Gastroesophageal sphincter (tissue), 3 donors: ENCODE results near the gene KRT71.

Source experiments
- EP300 ChIP-seq: sonication (generic); formaldehyde crosslinking; IDR thresholded peaks from one replicate; pipeline ENCODE4 v1.6.1; 2017; ENCODE audit warnings: antibody characterized with exemption, mild to moderate bottlenecking
- POLR2AphosphoS5 ChIP-seq: sonication (generic); formaldehyde crosslinking; IDR thresholded peaks from one replicate; pipeline ENCODE4 v1.6.1; 2017; ENCODE audit warnings: antibody characterized with exemption
- TF ChIP-seq, protein P1 (sequence below), 4 experiments: fragments of 200-600 bp in 2 of 4; fragments of 450-650 bp in 2 of 4; sonication (generic) in 1 of 4; IDR thresholded peaks; one replicate each; pipeline ENCODE4 v1.5.1; 2017 to 2019; ENCODE audit warnings: antibody characterized with exemption in 4 of 4, mild to moderate bottlenecking in 2 of 4, moderate library complexity in 2 of 4

DNA sequence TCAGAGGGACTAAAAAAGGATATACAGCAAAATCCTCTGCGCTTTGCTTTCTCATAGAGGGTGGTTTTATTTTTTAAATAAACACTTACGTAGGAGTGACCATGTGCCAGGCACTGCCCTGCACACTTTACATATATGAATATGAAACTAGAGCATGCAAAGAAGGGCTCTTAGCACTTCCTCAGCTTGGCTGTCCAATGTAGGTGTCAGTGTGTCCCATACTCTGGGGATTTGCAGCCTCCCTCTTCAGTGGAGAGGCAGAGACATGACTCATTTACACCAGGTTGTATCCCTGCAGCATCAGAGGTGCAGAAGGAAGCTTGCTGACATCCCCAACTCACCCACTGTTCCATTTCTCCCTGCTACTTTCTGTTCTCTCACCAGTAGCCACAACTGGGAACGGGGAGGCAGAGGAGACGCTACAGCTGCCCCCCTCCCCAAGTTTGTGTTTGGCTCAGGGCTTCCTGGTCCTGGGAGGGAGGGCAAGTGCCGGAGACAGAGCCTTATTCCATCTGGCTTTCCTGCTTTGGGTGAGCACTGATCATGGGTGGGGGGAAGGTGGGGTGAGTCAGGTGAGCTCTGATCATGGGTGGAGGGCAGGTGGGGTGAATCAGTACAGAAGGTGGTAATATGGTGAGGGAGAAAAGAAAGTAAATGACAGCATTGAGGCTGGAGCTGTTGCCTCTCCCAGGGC is 27.9 kb downstream of the KRT71 start:
- TF ChIP-seq, protein P1, sequence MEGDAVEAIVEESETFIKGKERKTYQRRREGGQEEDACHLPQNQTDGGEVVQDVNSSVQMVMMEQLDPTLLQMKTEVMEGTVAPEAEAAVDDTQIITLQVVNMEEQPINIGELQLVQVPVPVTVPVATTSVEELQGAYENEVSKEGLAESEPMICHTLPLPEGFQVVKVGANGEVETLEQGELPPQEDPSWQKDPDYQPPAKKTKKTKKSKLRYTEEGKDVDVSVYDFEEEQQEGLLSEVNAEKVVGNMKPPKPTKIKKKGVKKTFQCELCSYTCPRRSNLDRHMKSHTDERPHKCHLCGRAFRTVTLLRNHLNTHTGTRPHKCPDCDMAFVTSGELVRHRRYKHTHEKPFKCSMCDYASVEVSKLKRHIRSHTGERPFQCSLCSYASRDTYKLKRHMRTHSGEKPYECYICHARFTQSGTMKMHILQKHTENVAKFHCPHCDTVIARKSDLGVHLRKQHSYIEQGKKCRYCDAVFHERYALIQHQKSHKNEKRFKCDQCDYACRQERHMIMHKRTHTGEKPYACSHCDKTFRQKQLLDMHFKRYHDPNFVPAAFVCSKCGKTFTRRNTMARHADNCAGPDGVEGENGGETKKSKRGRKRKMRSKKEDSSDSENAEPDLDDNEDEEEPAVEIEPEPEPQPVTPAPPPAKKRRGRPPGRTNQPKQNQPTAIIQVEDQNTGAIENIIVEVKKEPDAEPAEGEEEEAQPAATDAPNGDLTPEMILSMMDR (IDR thresholded peaks at IDR 0.05): no peak
- no peak for TF ChIP-seq POLR2AphosphoS5
- TF ChIP-seq EP300: no peak
